Measurements from ENCODE around the gene MKKS.

DNA sequence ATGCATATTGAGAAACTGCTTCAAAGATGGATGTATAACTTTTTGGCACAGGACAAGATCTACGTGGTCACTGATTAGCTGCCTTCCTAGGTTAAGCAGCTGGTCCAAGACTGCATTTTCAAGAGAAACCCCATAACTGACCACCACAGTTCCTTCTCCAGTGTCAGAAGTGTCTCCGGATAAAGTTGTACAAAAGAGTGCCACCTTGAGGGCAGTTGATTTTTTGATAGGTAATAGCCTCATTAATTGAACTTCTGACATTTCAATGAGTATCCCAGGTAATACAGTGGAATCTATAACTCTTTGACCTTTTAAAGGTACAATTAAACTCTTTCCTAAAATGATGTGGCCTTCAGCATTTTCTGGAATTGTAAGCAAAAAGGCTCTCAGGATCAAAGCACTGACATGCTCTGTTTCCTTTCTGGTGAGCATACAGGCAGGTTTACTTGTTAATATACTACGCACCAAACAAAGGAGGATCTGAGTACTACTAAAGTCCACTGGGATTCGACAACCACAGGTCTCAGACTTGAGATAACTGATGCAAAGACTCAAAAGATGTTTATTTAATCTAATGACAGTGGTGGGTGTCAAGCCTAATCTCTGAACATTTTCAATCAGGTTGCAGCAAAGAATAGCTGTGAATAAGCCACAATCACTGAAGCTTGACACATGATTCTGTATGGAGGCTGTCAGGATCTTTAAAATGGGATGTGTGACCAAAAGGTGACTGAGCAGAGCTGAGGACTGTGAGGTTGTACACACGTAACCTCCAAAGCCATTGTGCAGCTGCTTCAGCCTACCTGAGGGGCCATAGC lies 21.2 kb downstream of the MKKS start:
- no peak for TF ChIP-seq POLR2A (IDR thresholded peaks at IDR 0.05)
- TF ChIP-seq, protein P1, sequence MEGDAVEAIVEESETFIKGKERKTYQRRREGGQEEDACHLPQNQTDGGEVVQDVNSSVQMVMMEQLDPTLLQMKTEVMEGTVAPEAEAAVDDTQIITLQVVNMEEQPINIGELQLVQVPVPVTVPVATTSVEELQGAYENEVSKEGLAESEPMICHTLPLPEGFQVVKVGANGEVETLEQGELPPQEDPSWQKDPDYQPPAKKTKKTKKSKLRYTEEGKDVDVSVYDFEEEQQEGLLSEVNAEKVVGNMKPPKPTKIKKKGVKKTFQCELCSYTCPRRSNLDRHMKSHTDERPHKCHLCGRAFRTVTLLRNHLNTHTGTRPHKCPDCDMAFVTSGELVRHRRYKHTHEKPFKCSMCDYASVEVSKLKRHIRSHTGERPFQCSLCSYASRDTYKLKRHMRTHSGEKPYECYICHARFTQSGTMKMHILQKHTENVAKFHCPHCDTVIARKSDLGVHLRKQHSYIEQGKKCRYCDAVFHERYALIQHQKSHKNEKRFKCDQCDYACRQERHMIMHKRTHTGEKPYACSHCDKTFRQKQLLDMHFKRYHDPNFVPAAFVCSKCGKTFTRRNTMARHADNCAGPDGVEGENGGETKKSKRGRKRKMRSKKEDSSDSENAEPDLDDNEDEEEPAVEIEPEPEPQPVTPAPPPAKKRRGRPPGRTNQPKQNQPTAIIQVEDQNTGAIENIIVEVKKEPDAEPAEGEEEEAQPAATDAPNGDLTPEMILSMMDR (IDR thresholded peaks at IDR 0.05) = no peak

Measured in prostate gland (tissue), 2 donors.